Stomach (tissue), 9 donors: Measurements from ENCODE around the gene CCDC73. TPM values are rescaled to one million over a fixed set of nuclear protein-coding genes. Genes with fewer than 3 reads are reported as not detected.
"Not testable (repeated sequence)": the region's sequence is repeated elsewhere in the genome, so short reads cannot be mapped to it uniquely, and the experiment has no call there.

Experiments used
- DNase-seq, 2 donors: peaks; one replicate each; pipeline versions ENCODE4 v3.0.0 to v3.0.0-alpha.2; 2013 to 2019
- H3K27ac ChIP-seq, 5 donors: fragments of 200-600 bp in 4 of 5; sonication (generic) in 4 of 5; one replicate each; pipeline ENCODE4 v1.5.1; 2013 to 2019; ENCODE audit warnings: mild to moderate bottlenecking in 1 of 5, moderate library complexity in 1 of 5
- H3K27me3 ChIP-seq, 3 donors: fragments of 200-600 bp; sonication (generic); one replicate each; pipeline ENCODE4 v1.5.1; 2017 to 2019; ENCODE audit warnings: mixed run types in 1 of 3
- H3K36me3 ChIP-seq, 4 donors: fragments of 200-600 bp; sonication (generic); 1 replicate in 3 of 4; 2 replicates in 1 of 4; pipeline ENCODE4 v1.5.1; 2016 to 2019
- H3K4me1 ChIP-seq, 4 donors: fragments of 200-600 bp; sonication (generic); one replicate each; pipeline ENCODE4 v1.5.1; 2016 to 2019
- H3K4me3 ChIP-seq, 4 donors: fragments of 200-600 bp; sonication (generic) in 3 of 4; one replicate each; pipeline ENCODE4 v1.5.1; 2016 to 2019; ENCODE audit warnings: mild to moderate bottlenecking in 1 of 4
- H3K9me3 ChIP-seq, 4 donors: fragments of 200-600 bp; sonication (generic); one replicate each; pipeline ENCODE4 v1.5.1; 2016 to 2019
- CTCF ChIP-seq, 7 experiments: fragments of 450-650 bp in 4 of 7; fragments of 200-600 bp in 3 of 7; sonication (generic) in 3 of 7; IDR thresholded peaks; one replicate each; pipeline ENCODE4 v1.5.1; 2016 to 2019; ENCODE audit warnings: antibody characterized with exemption in 7 of 7, control low read depth in 2 of 7, mild to moderate bottlenecking in 1 of 7
- EP300 ChIP-seq: sonication (generic); formaldehyde crosslinking; IDR thresholded peaks from one replicate; pipeline ENCODE4 v1.6.1; 2017; ENCODE audit warnings: antibody characterized with exemption
- POLR2A ChIP-seq, 4 donors: fragments of 450-650 bp; IDR thresholded peaks; one replicate each; pipeline ENCODE4 v1.6.1; 2016; ENCODE audit warnings: antibody characterized with exemption in 4 of 4, control low read depth in 2 of 4, mild to moderate bottlenecking in 1 of 4, moderate library complexity in 1 of 4
- POLR2AphosphoS5 ChIP-seq, 3 donors: sonication (generic); formaldehyde crosslinking; IDR thresholded peaks; one replicate each; pipeline ENCODE4 v1.6.1; 2016; ENCODE audit warnings: antibody characterized with exemption in 3 of 3
- WGBS, 5 donors: extraction: QIAGEN DNeasy Blood & Tissue Kit in 3 of 5; methylation state at CpG; one replicate each; pipeline versions ENCODE4 v1.1.5 to v1.1.7; 2013 to 2018; 5-methylcytosine and 5-hydroxymethylcytosine counted together
- intact Hi-C: fragments of 100-400 bp; cut with DNase I; formaldehyde crosslinking; loops from one replicate; pipeline ENCODE4 v1.15.1; 2023; ENCODE audit warnings: low total_unique reads
- polyA plus RNA-seq, 3 donors: library from polyadenylated mRNA; stranded (reverse); fragments of 200-250 nt; gene quantifications; one replicate each; pipeline ENCODE4 v1.2.3, GENCODE V29; 2013
- total RNA-seq, 5 donors: library from RNA; depleted of rRNA; stranded (reverse); fragments of >200 nt; gene quantifications; one replicate each; pipeline versions ENCODE4 v1.1.0 to v1.2.3, GENCODE V29; 2014 to 2016
- donor health status: healthy with polysubstance abuse.
- donor health status: Bipolar disorder and iron deficiency.
- donor health status: healthy.

Gene CCDC73
- total and polyA plus RNA-seq, 8 donors, result 0.37 TPM; not detected in 7

- TF ChIP-seq CTCF (IDR thresholded peaks at IDR 0.05) (no peak), POLR2A (IDR thresholded peaks at IDR 0.05) (no peak), POLR2AphosphoS5 (IDR thresholded peaks at IDR 0.05) (no peak), EP300 (no peak)
- WGBS, 5 donors, result 45 to 52% (median 48%) methylated on average over 4 of the region's 4 CpGs
- Histone ChIP-seq H3K9me3 (peaks cover 0 to 2% (median 0%) of the 10 kb centered on the region in 4 donors), H3K4me1 (no peaks in the 10 kb centered on the region), H3K4me3 (no peak overlapping the region), H3K36me3 (no peaks in the 10 kb centered on the region), H3K27me3 (no peaks in the 10 kb centered on the region), H3K27ac (no peak overlapping the region)
- intact Hi-C loops, result no loop called here
- DNase-seq, result no peak
Observed at GRCh38 chr11:32613500-32614151, 180.8 kb downstream of the CCDC73 start.

- no peak for TF ChIP-seq EP300
- no peak for TF ChIP-seq CTCF (IDR thresholded peaks at IDR 0.05)
- TF ChIP-seq POLR2A (IDR thresholded peaks at IDR 0.05), result no peak
- TF ChIP-seq POLR2AphosphoS5 (IDR thresholded peaks at IDR 0.05), result no peak
- intact Hi-C loops, result no loop called here
- H3K4me1 ChIP-seq, result no peaks in the 10 kb centered on the region
Observed at GRCh38 chr11:32610797-32611352, 183.6 kb downstream of the CCDC73 start.

GRCh38 chr11:32608826-32609225 is 185.6 kb downstream of the CCDC73 start:
- intact Hi-C loops, H3K9me3 ChIP-seq, H3K4me1 ChIP-seq, DNase-seq, H3K4me3 ChIP-seq, H3K27ac ChIP-seq, H3K27me3 ChIP-seq: not testable (repeated sequence)
- WGBS, 5 donors, result 97 to 98% (median 98%) methylated on average over 4 of the region's 4 CpGs
- peaks cover 6 to 29% (median 25%) of the 10 kb centered on the region in 4 donors for H3K36me3 ChIP-seq

More at GRCh38 chr11:32610797-32611352, 183.6 kb downstream of the CCDC73 start:
- H3K36me3 ChIP-seq, result peaks cover 0 to 9% (median 6%) of the 10 kb centered on the region in 4 donors
- peaks cover 0 to 8% (median 0%) of the 10 kb centered on the region in 4 donors for H3K9me3 ChIP-seq
- WGBS, 5 donors, result 80 to 91% (median 81%) methylated on average over 3 of the region's 3 CpGs
- no peak overlapping the region for H3K27ac ChIP-seq
- DNase-seq, result no peak
- no peak overlapping the region for H3K4me3 ChIP-seq
- H3K27me3 ChIP-seq, result no peaks in the 10 kb centered on the region

GRCh38 chr11:32606220-32606619 is 188.2 kb downstream of the CCDC73 start:
- H3K27me3 ChIP-seq, result no peaks in the 10 kb centered on the region
- H3K27ac ChIP-seq, result no peak overlapping the region
- peaks cover 0 to 8% (median 0%) of the 10 kb centered on the region in 4 donors for H3K9me3 ChIP-seq
- no peak for DNase-seq
- TF ChIP-seq EP300 (no peak), CTCF (IDR thresholded peaks at IDR 0.05) (no peak), POLR2AphosphoS5 (IDR thresholded peaks at IDR 0.05) (no peak)
- intact Hi-C loops, result no loop called here
- H3K36me3 ChIP-seq, result peaks cover 15 to 55% (median 51%) of the 10 kb centered on the region in 4 donors
- no peak overlapping the region for H3K4me3 ChIP-seq
- H3K4me1 ChIP-seq, result peaks cover 0 to 7% (median 0%) of the 10 kb centered on the region in 4 donors
